HG02973 (cell line): ENCODE data around the gene ZNF544.

ENCODE experiments used
- ATAC-seq: cut with Tn5 transposase; IDR thresholded peaks from one replicate; pipeline ENCODE4 v1.9.1; 2021; ENCODE audit warnings: moderate library complexity; ENCODE audit not compliant: unreplicated experiment

Gene ZNF544

GRCh38 chr19:58228585-58229254, at the start of gene ZNF544:
Gene ZNF544, plus strand, starts transcription at chr19:58228914. Its CDS starts 15,110 bp downstream, at chr19:58244024.
- peak; percentile 74 for ATAC-seq

GRCh38 chr19:58181902-58182576, 46.7 kb upstream of the ZNF544 start:
- no peak for ATAC-seq

GRCh38 chr19:58182577-58182988, 46.1 kb upstream of the ZNF544 start:
- no peak for ATAC-seq

DNA sequence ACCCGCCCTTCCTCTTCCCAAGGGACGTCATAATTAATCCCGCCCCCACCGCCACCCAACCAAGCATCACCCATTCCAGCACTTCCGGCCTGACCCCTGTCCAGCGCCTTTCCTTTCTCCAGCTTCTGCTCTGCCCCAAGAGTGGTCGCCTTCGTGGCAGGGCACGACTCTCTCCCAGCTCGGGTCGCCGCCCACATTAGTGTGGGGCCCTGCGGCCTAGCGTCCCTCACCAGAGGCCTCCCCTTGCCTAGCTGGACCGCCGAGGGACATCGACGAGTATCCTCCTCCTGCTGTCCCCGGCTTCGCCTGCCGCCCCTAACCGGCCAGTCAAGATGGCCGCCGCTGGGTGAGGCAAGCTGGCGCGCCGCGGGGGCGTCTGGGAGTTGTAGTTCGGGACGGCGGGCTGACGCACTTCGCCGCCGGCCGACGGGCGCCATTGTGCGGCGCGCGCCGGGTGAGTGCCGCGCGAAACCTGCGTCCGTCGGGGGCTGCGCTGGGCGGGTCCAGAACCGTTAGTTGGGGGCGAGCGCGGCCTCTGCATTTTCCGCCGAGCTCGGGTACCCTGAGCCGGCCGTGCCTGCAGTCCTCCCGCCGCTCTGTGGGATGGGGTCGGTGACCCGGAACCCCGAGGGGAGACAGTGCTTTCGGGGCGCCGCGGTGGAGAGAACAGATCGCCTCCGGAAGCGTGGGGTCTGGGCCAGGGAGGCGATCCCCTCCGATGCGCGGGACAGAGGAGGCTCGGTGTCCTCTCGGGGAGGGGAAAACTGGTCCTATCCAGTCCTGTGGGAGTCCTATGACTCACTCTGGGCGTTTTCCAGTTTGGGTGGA, 45.5 kb upstream of the ZNF544 start, which contains the start of gene ZNF274:
TSS of gene ZNF274 (plus strand) at position 73 of the 828 bp plus-strand sequence. CDS start 905 bp downstream, outside the sequence.
- peak; percentile 90 for ATAC-seq

GRCh38 chr19:58183817-58184215, 44.9 kb upstream of the ZNF544 start:
- no peak for ATAC-seq

GRCh38 chr19:58196901-58197616, 31.7 kb upstream of the ZNF544 start:
- no peak for ATAC-seq

DNA sequence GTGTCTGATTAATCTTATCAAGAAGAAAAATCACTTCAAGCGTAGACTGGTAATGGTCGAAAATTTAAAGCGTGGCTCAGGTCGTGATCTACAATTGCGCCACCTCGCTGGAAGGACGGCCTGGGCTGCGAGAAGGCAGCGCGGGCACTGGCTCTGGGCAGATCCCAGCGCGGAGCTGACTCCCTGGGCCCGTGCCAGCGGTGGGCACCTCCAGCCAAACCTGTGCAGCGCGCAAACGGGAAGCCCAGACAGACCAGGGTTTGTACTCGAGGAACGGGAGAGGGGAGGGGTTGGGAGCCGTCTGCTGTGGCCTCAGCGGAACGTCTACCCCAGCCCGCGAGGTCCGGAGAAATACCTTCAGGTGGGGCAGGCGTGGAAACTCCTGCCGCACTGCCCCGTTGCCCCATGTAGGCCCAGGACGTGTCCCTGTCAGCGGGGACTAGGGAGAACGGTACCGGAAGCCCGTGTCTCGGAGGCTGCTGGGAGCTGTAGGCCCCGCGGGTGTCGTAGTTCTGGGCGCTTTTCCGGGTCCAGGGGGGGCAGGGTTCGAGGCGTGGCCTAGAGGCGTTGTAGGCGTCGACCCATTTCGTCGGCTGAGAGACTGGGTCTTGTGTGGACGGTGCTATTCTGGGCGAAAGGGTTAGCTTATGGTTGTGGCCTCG, 24.8 kb upstream of the ZNF544 start:
- ATAC-seq, result no peak

- no peak for ATAC-seq
Measured at GRCh38 chr19:58204566-58204965, 24.1 kb upstream of the ZNF544 start.

DNA sequence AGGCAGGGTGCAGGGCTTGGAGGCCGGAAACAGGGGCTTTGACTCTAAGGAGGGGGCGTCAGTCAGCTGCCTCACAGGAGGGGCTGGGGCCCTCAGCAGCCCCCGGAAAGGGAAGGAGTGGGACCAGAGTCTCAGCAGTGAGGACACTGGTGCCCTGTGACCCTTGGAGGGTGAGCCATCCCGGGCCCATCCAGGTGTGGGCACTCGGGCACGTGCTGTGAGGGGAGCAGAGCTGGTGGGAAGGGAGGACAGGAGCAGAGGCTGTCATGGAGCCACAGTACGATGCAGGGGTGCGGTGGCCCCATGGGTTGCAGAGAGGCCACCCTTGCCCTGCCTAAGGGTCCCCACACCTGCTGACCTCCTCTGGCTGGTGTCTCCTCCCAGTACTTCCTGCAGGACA, 19.1 kb upstream of the ZNF544 start:
- no peak for ATAC-seq

DNA sequence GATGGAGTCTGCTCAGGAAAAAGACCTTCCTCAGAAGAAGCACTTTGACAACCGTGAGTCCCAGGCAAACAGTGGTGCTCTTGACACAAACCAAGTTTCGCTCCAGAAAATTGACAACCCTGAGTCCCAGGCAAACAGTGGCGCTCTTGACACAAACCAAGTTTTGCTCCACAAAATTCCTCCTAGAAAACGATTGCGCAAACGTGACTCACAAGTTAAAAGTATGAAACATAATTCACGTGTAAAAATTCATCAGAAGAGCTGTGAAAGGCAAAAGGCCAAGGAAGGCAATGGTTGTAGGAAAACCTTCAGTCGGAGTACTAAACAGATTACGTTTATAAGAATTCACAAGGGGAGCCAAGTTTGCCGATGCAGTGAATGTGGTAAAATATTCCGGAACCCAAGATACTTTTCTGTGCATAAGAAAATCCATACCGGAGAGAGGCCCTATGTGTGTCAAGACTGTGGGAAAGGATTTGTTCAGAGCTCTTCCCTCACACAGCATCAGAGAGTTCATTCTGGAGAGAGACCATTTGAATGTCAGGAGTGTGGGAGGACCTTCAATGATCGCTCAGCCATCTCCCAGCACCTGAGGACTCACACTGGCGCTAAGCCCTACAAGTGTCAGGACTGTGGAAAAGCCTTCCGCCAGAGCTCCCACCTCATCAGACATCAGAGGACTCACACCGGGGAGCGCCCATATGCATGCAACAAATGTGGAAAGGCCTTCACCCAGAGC, 16.2 kb upstream of the ZNF544 start:
- ATAC-seq, result no peak

- ATAC-seq, result no peak
Measured at GRCh38 chr19:58213075-58213369, 15.7 kb upstream of the ZNF544 start.

DNA sequence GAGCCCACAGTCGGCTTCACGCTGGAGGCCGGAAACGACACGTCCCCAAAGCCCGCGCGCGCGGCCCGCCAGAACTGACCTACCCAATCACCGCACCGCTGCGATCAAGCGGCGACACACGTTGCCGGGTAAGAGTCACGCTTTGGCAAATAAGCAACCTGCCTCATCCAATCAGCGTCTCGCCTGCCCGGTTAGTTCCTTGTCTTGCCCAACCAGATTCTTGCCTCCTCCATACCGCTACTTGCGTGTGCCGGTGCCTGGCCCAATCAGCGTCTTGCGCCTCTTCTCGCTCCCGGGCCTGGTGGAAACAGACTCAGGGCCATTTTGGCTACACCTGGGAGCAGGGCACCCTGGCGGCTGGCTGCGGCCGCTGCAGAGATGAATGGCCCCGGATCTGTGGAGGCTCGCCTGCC, 11.6 kb upstream of the ZNF544 start:
- ATAC-seq, result no peak

DNA sequence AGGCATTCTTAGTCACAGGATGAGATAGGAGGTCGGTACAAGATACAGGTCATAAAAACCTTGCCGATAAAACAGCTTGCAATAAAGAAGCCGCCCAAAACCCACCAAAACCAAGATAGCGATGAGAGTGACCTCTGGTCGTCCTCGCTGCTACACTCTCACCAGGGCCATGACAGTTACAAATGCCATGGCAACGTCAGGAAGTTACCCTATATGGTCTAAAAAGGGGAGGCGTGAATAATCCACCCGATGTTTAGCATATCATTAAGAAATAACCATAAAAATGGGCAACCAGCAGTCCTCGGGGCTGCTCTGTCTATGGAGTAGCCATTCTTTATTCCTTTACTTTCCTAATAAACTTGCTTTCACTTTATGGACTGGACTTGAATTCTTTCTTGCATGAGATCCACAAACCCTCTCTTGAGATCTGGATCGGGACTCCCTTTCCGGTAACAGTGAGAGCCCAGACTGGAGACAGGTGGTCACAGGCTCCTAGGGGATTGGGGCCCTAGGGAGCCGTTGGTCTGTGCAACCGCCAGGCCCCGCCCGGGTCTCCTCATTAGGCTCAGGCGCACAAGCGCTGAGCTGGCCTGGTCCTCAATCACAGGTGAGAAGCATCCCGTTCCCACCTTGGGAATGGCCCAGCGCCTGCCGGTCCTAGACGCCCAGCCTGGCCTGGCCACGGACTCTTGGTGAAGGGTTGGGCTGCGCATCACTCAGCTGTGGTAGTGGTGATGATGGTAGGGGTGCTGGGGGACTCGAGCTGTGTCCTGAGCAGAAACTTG, 10.9 kb upstream of the ZNF544 start:
- ATAC-seq, result no peak

DNA sequence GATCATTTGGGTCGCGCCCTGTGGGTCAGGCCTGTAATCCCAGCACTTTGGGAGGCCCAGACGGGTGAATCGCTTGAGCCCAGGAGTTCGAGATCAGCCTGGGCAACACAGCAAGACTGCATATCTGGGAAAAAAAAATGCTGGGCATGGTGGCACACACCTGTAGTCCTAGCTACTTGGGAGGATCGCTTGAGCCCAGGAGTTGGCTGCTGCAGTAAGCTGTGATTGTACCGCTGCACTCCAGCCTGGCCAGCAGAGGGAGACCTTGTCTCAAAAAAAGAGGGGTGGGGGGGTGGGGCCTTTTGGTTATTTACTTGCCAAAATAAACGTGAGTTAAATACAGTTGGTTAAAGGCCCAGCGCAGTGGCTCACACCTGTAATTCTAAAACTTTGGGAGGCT, 9.8 kb upstream of the ZNF544 start:
- no peak for ATAC-seq

GRCh38 chr19:58227964-58228584, 640 bp upstream of the ZNF544 start:
- peak; percentile 27 for ATAC-seq

DNA sequence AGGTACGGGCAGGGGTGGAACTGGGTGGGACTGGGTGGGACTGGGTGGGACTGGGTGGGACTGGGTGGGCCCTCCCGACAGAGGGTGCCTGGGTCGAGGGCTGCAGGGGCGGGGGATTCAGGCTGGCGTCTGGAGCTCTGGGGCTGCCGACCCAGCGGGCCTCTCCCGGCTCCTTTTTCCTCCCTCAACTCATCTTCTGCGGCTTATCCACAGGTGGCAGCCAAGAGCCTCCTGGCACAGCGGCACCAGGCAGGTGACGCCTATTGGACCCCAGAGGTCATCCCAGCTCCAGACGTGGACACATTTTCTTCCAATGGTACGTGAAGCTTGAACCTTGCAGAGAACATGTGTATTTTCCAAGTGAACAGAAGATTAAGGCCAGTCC, 533 bp downstream of the ZNF544 start:
- ATAC-seq, result no peak

GRCh38 chr19:58237324-58237723, 8.6 kb downstream of the ZNF544 start:
- ATAC-seq, result no peak

DNA sequence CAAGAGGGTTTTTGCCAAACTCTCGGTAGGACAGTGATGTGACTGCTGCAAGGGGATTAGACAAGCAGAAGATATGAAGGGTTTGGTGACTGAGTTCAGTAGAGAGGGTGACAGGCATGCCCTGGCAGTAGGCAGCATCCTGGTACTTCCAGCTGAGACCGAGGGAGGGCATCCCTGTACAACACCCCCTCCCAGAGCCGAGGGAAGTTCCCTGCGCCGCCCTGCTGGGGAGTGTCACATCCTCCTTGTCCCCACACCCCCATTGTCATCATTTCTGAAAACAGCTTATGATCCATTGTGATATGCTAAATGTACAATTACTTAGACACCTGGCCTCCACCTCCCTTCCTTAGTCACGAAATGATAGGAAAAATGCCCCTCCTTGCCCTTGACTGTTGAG, 14.6 kb downstream of the ZNF544 start:
- ATAC-seq, result no peak

- no peak for ATAC-seq
Measured at GRCh38 chr19:58248886-58249285, 20.2 kb downstream of the ZNF544 start.
